H9 (cell line): ENCODE measurements around the gene SPRY4. TPM values are rescaled to one million over a fixed set of nuclear protein-coding genes. Genes with fewer than 3 reads are reported as not detected.

ENCODE experiments used
- DNase-seq: peaks from one replicate; pipeline ENCODE4 v3.0.0-alpha.2; 2017
- H2AFZ ChIP-seq: one replicate; pipeline ENCODE4 v1.6.1; 2013; ENCODE audit warnings: mild to moderate bottlenecking, low read length, control low read depth, moderate library complexity
- H2AK5ac ChIP-seq: 2 replicates; pipeline ENCODE4 v1.6.1; 2013; ENCODE audit warnings: low read length, control low read depth, mixed read lengths; ENCODE audit not compliant: insufficient read length
- H2BK120ac ChIP-seq: one replicate; pipeline ENCODE4 v1.6.1; 2013; ENCODE audit warnings: low read depth, mild to moderate bottlenecking, low read length, control low read depth, inconsistent platforms; ENCODE audit not compliant: poor library complexity, severe bottlenecking
- H2BK12ac ChIP-seq: 2 replicates; pipeline ENCODE4 v1.6.1; 2013; ENCODE audit warnings: low read length, control low read depth, mixed read lengths, low read depth; ENCODE audit not compliant: insufficient read length
- H2BK15ac ChIP-seq: 2 replicates; pipeline ENCODE4 v1.6.1; 2013; ENCODE audit warnings: low read depth, low read length, control low read depth
- H2BK20ac ChIP-seq: one replicate; pipeline ENCODE4 v1.6.1; 2013; ENCODE audit warnings: low read depth, mild to moderate bottlenecking, low read length, control low read depth, inconsistent platforms; ENCODE audit not compliant: poor library complexity, severe bottlenecking
- H2BK5ac ChIP-seq: 2 replicates; pipeline ENCODE4 v1.6.1; 2013; ENCODE audit warnings: low read length, control low read depth, mixed read lengths; ENCODE audit not compliant: insufficient read length
- H3K14ac ChIP-seq: 2 replicates; pipeline ENCODE4 v1.6.1; 2013; ENCODE audit warnings: low read length, control low read depth; ENCODE audit not compliant: insufficient read depth
- H3K18ac ChIP-seq: 2 replicates; pipeline ENCODE4 v1.6.1; 2013; ENCODE audit warnings: low read depth, mild to moderate bottlenecking, mixed read lengths, low read length, control low read depth; ENCODE audit not compliant: insufficient read length
- H3K23ac ChIP-seq: 2 replicates; pipeline ENCODE4 v1.6.1; 2013; ENCODE audit warnings: low read length, control low read depth, mixed read lengths, low read depth; ENCODE audit not compliant: insufficient read length
- H3K23me2 ChIP-seq: 2 replicates; pipeline ENCODE4 v1.6.1; 2013; ENCODE audit warnings: low read depth, mild to moderate bottlenecking, mixed read lengths, low read length, control low read depth; ENCODE audit not compliant: insufficient read length, poor library complexity, severe bottlenecking
- H3K27ac ChIP-seq: 2 replicates; pipeline ENCODE4 v1.5.1; 2013; ENCODE audit warnings: low read length, control low read depth, mixed read lengths, low read depth; ENCODE audit not compliant: insufficient read length
- H3K27me3 ChIP-seq: 2 replicates; pipeline ENCODE4 v1.6.1; 2013; ENCODE audit warnings: low read length, control low read depth, inconsistent platforms; ENCODE audit not compliant: insufficient read depth
- H3K4ac ChIP-seq: 2 replicates; pipeline ENCODE4 v1.6.1; 2013; ENCODE audit warnings: low read depth, mild to moderate bottlenecking, control low read depth, inconsistent platforms, low read length, moderate library complexity
- H3K4me1 ChIP-seq: 2 replicates; pipeline ENCODE4 v1.6.1; 2013; ENCODE audit warnings: low read length, control low read depth, inconsistent platforms; ENCODE audit not compliant: insufficient read depth
- H3K4me2 ChIP-seq: 2 replicates; pipeline ENCODE4 v1.6.1; 2013; ENCODE audit warnings: low read length, control low read depth, mixed read lengths; ENCODE audit not compliant: insufficient read length, insufficient read depth
- H3K56ac ChIP-seq: 2 replicates; pipeline ENCODE4 v1.6.1; 2013; ENCODE audit warnings: low read depth, mild to moderate bottlenecking, mixed read lengths, low read length, control low read depth; ENCODE audit not compliant: insufficient read length
- H3K79me1 ChIP-seq: 2 replicates; pipeline ENCODE4 v1.6.1; 2013; ENCODE audit warnings: low read depth, mild to moderate bottlenecking, moderate library complexity, low read length, control low read depth, inconsistent platforms; ENCODE audit not compliant: insufficient read depth, poor library complexity, severe bottlenecking
- H3K79me2 ChIP-seq: 2 replicates; pipeline ENCODE4 v1.6.1; 2013; ENCODE audit warnings: low read length, control low read depth, inconsistent platforms; ENCODE audit not compliant: insufficient read depth
- H3K9ac ChIP-seq: 2 replicates; pipeline ENCODE4 v1.6.1; 2013; ENCODE audit warnings: low read length, control low read depth, mixed read lengths; ENCODE audit not compliant: insufficient read length; ENCODE audit errors: extremely low read depth
- H3K9me3 ChIP-seq: one replicate; pipeline ENCODE4 v1.6.1; 2013; ENCODE audit warnings: low read depth, low read length, inconsistent platforms; ENCODE audit not compliant: control insufficient read depth
- H3T11ph ChIP-seq: one replicate; pipeline ENCODE4 v1.6.1; 2013; ENCODE audit warnings: mild to moderate bottlenecking, low read length, control low read depth, inconsistent platforms
- H4K20me1 ChIP-seq: one replicate; pipeline ENCODE4 v1.6.1; 2013; ENCODE audit not compliant: control insufficient read depth, insufficient read length, insufficient read depth
- H4K5ac ChIP-seq: 2 replicates; pipeline ENCODE4 v1.6.1; 2013; ENCODE audit warnings: low read depth, mild to moderate bottlenecking, mixed read lengths, low read length, control low read depth; ENCODE audit not compliant: insufficient read length
- H4K8ac ChIP-seq: replicated peaks from 2 replicates; pipeline ENCODE4 v1.6.1; 2013; ENCODE audit warnings: low read length, control low read depth, mixed read lengths, low read depth; ENCODE audit not compliant: insufficient read length
- H4K91ac ChIP-seq: 2 replicates; pipeline ENCODE4 v1.6.1; 2013; ENCODE audit warnings: low read depth, mild to moderate bottlenecking, moderate library complexity, mixed read lengths, low read length, control low read depth; ENCODE audit not compliant: insufficient read length
- H3K27ac Mint-ChIP-seq, 3 experiments: 2 replicates in 2 of 3; 3 replicates in 1 of 3; pipeline ENCODE4 v1.8.0; 2020 to 2021; ENCODE audit warnings: mixed read lengths in 3 of 3, mild to moderate bottlenecking in 1 of 3, moderate library complexity in 1 of 3
- H3K27me3 Mint-ChIP-seq: 2 replicates; pipeline ENCODE4 v1.8.0; 2021; ENCODE audit warnings: low read depth, mild to moderate bottlenecking, moderate library complexity, mixed read lengths
- H3K36me3 Mint-ChIP-seq, 3 experiments: 2 replicates in 2 of 3; 3 replicates in 1 of 3; pipeline ENCODE4 v1.8.0; 2020 to 2021; ENCODE audit warnings: low read depth in 3 of 3, mixed read lengths in 3 of 3; ENCODE audit not compliant: insufficient read depth in 1 of 3
- H3K4me1 Mint-ChIP-seq, 2 experiments: 2 replicates each; pipeline ENCODE4 v1.8.0; 2020; ENCODE audit warnings: mixed read lengths in 2 of 2
- H3K4me3 Mint-ChIP-seq, 2 experiments: 2 replicates in 1 of 2; 3 replicates in 1 of 2; pipeline ENCODE4 v1.8.0; 2020 to 2021; ENCODE audit warnings: mild to moderate bottlenecking in 2 of 2, mixed read lengths in 2 of 2, moderate library complexity in 1 of 2
- H3K9me3 Mint-ChIP-seq, 2 experiments: 2 replicates in 1 of 2; 3 replicates in 1 of 2; pipeline ENCODE4 v1.8.0; 2020; ENCODE audit warnings: mild to moderate bottlenecking in 2 of 2, mixed read lengths in 2 of 2, moderate library complexity in 1 of 2
- WGBS: extraction: QIAGEN DNeasy Blood & Tissue Kit; methylation state at CpG from one replicate; pipeline ENCODE4 v1.1.7; 2013; ENCODE audit warnings: missing lambda C conversion rate, low lambda C conversion rate, mixed read lengths; ENCODE audit not compliant: insufficient read length; ENCODE audit errors: extremely low coverage; 5-methylcytosine and 5-hydroxymethylcytosine counted together
- total RNA-seq: library from RNA; stranded (reverse); gene quantifications from 2 replicates; pipeline ENCODE4 v1.2.1, GENCODE V29; 2021
- TF ChIP-seq, protein P1 (sequence below): fragments of 200-600 bp; sonication (generic); conservative IDR thresholded peaks from 3 replicates; pipeline ENCODE4 v1.8.0; 2021; ENCODE audit warnings: antibody characterized with exemption, mild to moderate bottlenecking

SPRY4 gene
- total RNA-seq, 1 experiment from 2014 or later, result 92.4 TPM

GRCh38 chr5:142313682-142314081 is 11.1 kb downstream of the SPRY4 start:
- no peak overlapping the region for H3K14ac ChIP-seq

More at GRCh38 chr5:142313682-142314081, 11.1 kb downstream of the SPRY4 start:
- peaks cover 78% of the 10 kb centered on the region for H3K79me2 ChIP-seq
- no peak overlapping the region for H3K23ac ChIP-seq
- WGBS, result no CpG with 5 or more reads among the region's 4 CpGs
- TF ChIP-seq, protein P1, sequence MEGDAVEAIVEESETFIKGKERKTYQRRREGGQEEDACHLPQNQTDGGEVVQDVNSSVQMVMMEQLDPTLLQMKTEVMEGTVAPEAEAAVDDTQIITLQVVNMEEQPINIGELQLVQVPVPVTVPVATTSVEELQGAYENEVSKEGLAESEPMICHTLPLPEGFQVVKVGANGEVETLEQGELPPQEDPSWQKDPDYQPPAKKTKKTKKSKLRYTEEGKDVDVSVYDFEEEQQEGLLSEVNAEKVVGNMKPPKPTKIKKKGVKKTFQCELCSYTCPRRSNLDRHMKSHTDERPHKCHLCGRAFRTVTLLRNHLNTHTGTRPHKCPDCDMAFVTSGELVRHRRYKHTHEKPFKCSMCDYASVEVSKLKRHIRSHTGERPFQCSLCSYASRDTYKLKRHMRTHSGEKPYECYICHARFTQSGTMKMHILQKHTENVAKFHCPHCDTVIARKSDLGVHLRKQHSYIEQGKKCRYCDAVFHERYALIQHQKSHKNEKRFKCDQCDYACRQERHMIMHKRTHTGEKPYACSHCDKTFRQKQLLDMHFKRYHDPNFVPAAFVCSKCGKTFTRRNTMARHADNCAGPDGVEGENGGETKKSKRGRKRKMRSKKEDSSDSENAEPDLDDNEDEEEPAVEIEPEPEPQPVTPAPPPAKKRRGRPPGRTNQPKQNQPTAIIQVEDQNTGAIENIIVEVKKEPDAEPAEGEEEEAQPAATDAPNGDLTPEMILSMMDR, result no peak
- no peaks in the 10 kb centered on the region for H3K27me3 ChIP-seq
- H3K56ac ChIP-seq, result no peak overlapping the region
- DNase-seq, result no peak
- no peak overlapping the region for H2BK12ac ChIP-seq
- H3K27ac ChIP-seq, result no peak overlapping the region
- no peaks in the 10 kb centered on the region for H3K9me3 ChIP-seq
- no peak overlapping the region for H4K8ac ChIP-seq
- Mint-ChIP-seq H3K27ac (no peak overlapping the region; a peak in 1 of 7 replicates), H3K27me3 (no peaks in the 10 kb centered on the region; the same call in 1 of the 2 replicates), H3K4me1 (peaks cover 54 to 63% of the 10 kb centered on the region in 2 experiments), H3K36me3 (peaks cover 39 to 94% (median 85%) of the 10 kb centered on the region in 3 experiments), H3K4me3 (peak overlapping the region in 1 of 2 experiments; percentile 67; a peak in 3 of 5 replicates), H3K9me3 (no peaks in the 10 kb centered on the region)
- peaks cover 11% of the 10 kb centered on the region for H3K4me1 ChIP-seq
- H3K79me1 ChIP-seq, result no peaks in the 10 kb centered on the region
- H4K20me1 ChIP-seq, result peaks cover 2% of the 10 kb centered on the region
- H3K4me2 ChIP-seq, result no peak overlapping the region
- H2BK20ac ChIP-seq, result no peak overlapping the region
- no peak overlapping the region for H4K5ac ChIP-seq
- no peak overlapping the region for H2BK15ac ChIP-seq
- H3K18ac ChIP-seq, result no peak overlapping the region
- H3K9ac ChIP-seq, result no peak overlapping the region
- no peak overlapping the region for H2AFZ ChIP-seq
- no peak overlapping the region for H2AK5ac ChIP-seq
- H3K4ac ChIP-seq, result no peak overlapping the region
- no peaks in the 10 kb centered on the region for H3K23me2 ChIP-seq
- no peak overlapping the region for H2BK5ac ChIP-seq
- no peak overlapping the region for H2BK120ac ChIP-seq
- no peak overlapping the region for H4K91ac ChIP-seq
- H3T11ph ChIP-seq, result no peak overlapping the region
